IMR-90 (cell line): ENCODE measurements around the gene TM2D3. TPM values are rescaled to one million over a fixed set of nuclear protein-coding genes. Genes with fewer than 3 reads are reported as not detected.

Source experiments
- ATAC-seq: fragments of 200-7000 bp; cut with Tn5 transposase; 2 replicates; pipeline ENCODE4 v1.9.1; 2020; ENCODE audit warnings: low read depth, mild to moderate bottlenecking, moderate library complexity
- BruUV-seq: library from RNA; stranded (reverse); fragments of 400-500 nt; replicated peaks from 2 replicates; lab custom pipeline; 2021; lab: Mats Ljungman, UMichigan
- CTCF ChIA-PET: fragments of 300-600 bp; formaldehyde crosslinking; extraction: SDS; loops from one replicate; lab custom pipeline; 2021; ENCODE audit warnings: antibody characterized with exemption; lab: Yijun Ruan, JAX
- POLR2A ChIA-PET: fragments of 300-600 bp; sonication (Branson Sonifier 250); formaldehyde crosslinking; loops from one replicate; lab custom pipeline; 2022; ENCODE audit warnings: antibody characterized with exemption; ENCODE audit not compliant: unreplicated experiment; lab: Charles Lee
- DNase-seq: peaks from one replicate; pipeline ENCODE4 v3.0.0; 2013
- H2AFZ ChIP-seq: replicated peaks from 2 replicates; pipeline ENCODE3; 2013; ENCODE audit warnings: low read length, mild to moderate bottlenecking; ENCODE audit not compliant: poor library complexity
- H2AK5ac ChIP-seq: 2 replicates; pipeline ENCODE4 v1.6.1; 2013; ENCODE audit warnings: low read depth, low read length, inconsistent platforms
- H2AK9ac ChIP-seq: replicated peaks from 2 replicates; pipeline ENCODE3; 2013; ENCODE audit warnings: mild to moderate bottlenecking, low read depth, low read length, moderate library complexity; ENCODE audit not compliant: poor library complexity
- H2BK120ac ChIP-seq: 2 replicates; pipeline ENCODE4 v1.6.1; 2013; ENCODE audit warnings: low read depth, low read length, inconsistent platforms
- H2BK15ac ChIP-seq: 3 replicates; pipeline ENCODE4 v1.6.1; 2013; ENCODE audit warnings: low read depth, low read length, inconsistent platforms
- H2BK20ac ChIP-seq: 2 replicates; pipeline ENCODE4 v1.6.1; 2013; ENCODE audit warnings: low read depth, mild to moderate bottlenecking, inconsistent platforms, low read length, moderate library complexity
- H2BK5ac ChIP-seq: 2 replicates; pipeline ENCODE4 v1.6.1; 2013; ENCODE audit warnings: mild to moderate bottlenecking, low read depth, low read length, inconsistent platforms; ENCODE audit not compliant: poor library complexity, severe bottlenecking
- H3K14ac ChIP-seq: replicated peaks from 2 replicates; pipeline ENCODE4 v1.6.1; 2013; ENCODE audit warnings: low read depth, low read length, inconsistent platforms
- H3K18ac ChIP-seq: 2 replicates; pipeline ENCODE4 v1.6.1; 2013; ENCODE audit warnings: low read depth, low read length, control low read depth
- H3K23ac ChIP-seq: 2 replicates; pipeline ENCODE4 v1.6.1; 2013; ENCODE audit warnings: low read depth, low read length, inconsistent platforms
- H3K27ac ChIP-seq: 2 replicates; pipeline ENCODE4 v1.5.1; 2013; ENCODE audit warnings: mild to moderate bottlenecking, control low read depth, low read length; ENCODE audit not compliant: insufficient read depth
- H3K27me3 ChIP-seq: 2 replicates; pipeline ENCODE4 v1.6.1; 2013; ENCODE audit warnings: low read length; ENCODE audit not compliant: control insufficient read depth, insufficient read depth
- H3K36me3 ChIP-seq: 2 replicates; pipeline ENCODE4 v1.6.1; 2013; ENCODE audit warnings: low read length, mixed read lengths; ENCODE audit not compliant: control insufficient read depth, insufficient read depth
- H3K4ac ChIP-seq: 2 replicates; pipeline ENCODE4 v1.6.1; 2013; ENCODE audit warnings: low read depth, low read length, inconsistent platforms
- H3K4me1 ChIP-seq: 2 replicates; pipeline ENCODE4 v1.6.1; 2013; ENCODE audit warnings: low read length, mixed read lengths; ENCODE audit not compliant: control insufficient read depth, insufficient read depth
- H3K4me2 ChIP-seq: 2 replicates; pipeline ENCODE4 v1.6.1; 2013; ENCODE audit warnings: low read depth, mild to moderate bottlenecking, control low read depth, low read length, moderate library complexity
- H3K4me3 ChIP-seq: 2 replicates; pipeline ENCODE4 v1.5.1; 2013; ENCODE audit warnings: low read depth, mild to moderate bottlenecking, control low read depth, low read length, moderate library complexity; ENCODE audit not compliant: insufficient read depth
- H3K56ac ChIP-seq: 2 replicates; pipeline ENCODE4 v1.6.1; 2013; ENCODE audit warnings: low read length, inconsistent platforms; ENCODE audit not compliant: insufficient read depth; ENCODE audit errors: extremely low read depth
- H3K79me1 ChIP-seq, 2 experiments: 2 replicates each; pipeline ENCODE4 v1.6.1; 2013; ENCODE audit warnings: low read length in 2 of 2, inconsistent platforms in 1 of 2, low read depth in 1 of 2
- H3K9ac ChIP-seq: 2 replicates; pipeline ENCODE4 v1.6.1; 2013; ENCODE audit warnings: low read depth, low read length, control low read depth
- H3K9me1 ChIP-seq: 2 replicates; pipeline ENCODE4 v1.6.1; 2013; ENCODE audit warnings: low read length, inconsistent platforms; ENCODE audit not compliant: insufficient read depth
- H3K9me3 ChIP-seq: 2 replicates; pipeline ENCODE4 v1.6.1; 2013; ENCODE audit warnings: low read length; ENCODE audit not compliant: control insufficient read depth, insufficient read depth
- H4K20me1 ChIP-seq: 2 replicates; pipeline ENCODE4 v1.6.1; 2013; ENCODE audit warnings: low read length, inconsistent platforms; ENCODE audit not compliant: insufficient read depth
- H4K5ac ChIP-seq: 2 replicates; pipeline ENCODE4 v1.6.1; 2013; ENCODE audit warnings: mild to moderate bottlenecking, low read depth, low read length, control low read depth
- H4K8ac ChIP-seq, 2 experiments: 2 replicates each; pipeline ENCODE4 v1.6.1; 2013; ENCODE audit warnings: low read depth in 2 of 2, low read length in 2 of 2, control low read depth in 1 of 2, inconsistent platforms in 1 of 2
- H4K91ac ChIP-seq: 2 replicates; pipeline ENCODE4 v1.6.1; 2013; ENCODE audit warnings: low read depth, low read length, inconsistent platforms; ENCODE audit not compliant: insufficient read depth
- BHLHE40 ChIP-seq: fragments of 150-350 bp; IDR thresholded peaks from 2 replicates; pipeline ENCODE4 v1.6.1; 2016; ENCODE audit warnings: mild to moderate bottlenecking, low read depth, low read length
- CEBPB ChIP-seq: IDR thresholded peaks from 2 replicates; pipeline ENCODE4 v1.6.1; 2012; ENCODE audit warnings: low read depth, low read length, improper control_type of control experiment
- CHD1 ChIP-seq: IDR thresholded peaks from 2 replicates; pipeline ENCODE4 v1.6.1; 2012; ENCODE audit warnings: low read depth, low read length, improper control_type of control experiment
- FOS ChIP-seq: fragments of 150-350 bp; IDR thresholded peaks from 2 replicates; pipeline ENCODE4 v1.6.1; 2016; ENCODE audit warnings: low read depth, low read length
- MAFK ChIP-seq: IDR thresholded peaks from 2 replicates; pipeline ENCODE4 v1.6.1; 2012; ENCODE audit warnings: low read depth, low read length, improper control_type of control experiment
- MAZ ChIP-seq: IDR thresholded peaks from 2 replicates; pipeline ENCODE4 v1.6.1; 2012; ENCODE audit warnings: low read depth, mild to moderate bottlenecking, low read length, improper control_type of control experiment, moderate library complexity, borderline replicate concordance
- MXI1 ChIP-seq: IDR thresholded peaks from 2 replicates; pipeline ENCODE4 v1.6.1; 2012; ENCODE audit warnings: low read depth, mild to moderate bottlenecking, low read length, moderate library complexity, borderline replicate concordance
- POLR2A ChIP-seq: IDR thresholded peaks from 2 replicates; pipeline ENCODE4 v1.6.1; 2012; ENCODE audit warnings: mild to moderate bottlenecking, low read depth, low read length
- RAD21 ChIP-seq: IDR thresholded peaks from 2 replicates; pipeline ENCODE4 v1.6.1; 2012; ENCODE audit warnings: low read length, improper control_type of control experiment
- RCOR1 ChIP-seq: IDR thresholded peaks from 2 replicates; pipeline ENCODE4 v1.6.1; 2012; ENCODE audit warnings: mild to moderate bottlenecking, low read length, improper control_type of control experiment; ENCODE audit not compliant: insufficient replicate concordance
- RFX5 ChIP-seq: IDR thresholded peaks from 2 replicates; pipeline ENCODE4 v1.8.0; 2012; ENCODE audit warnings: low read depth, mild to moderate bottlenecking, low read length, moderate library complexity
- SMC3 ChIP-seq: fragments of 150-350 bp; IDR thresholded peaks from 2 replicates; pipeline ENCODE4 v1.6.1; 2016; ENCODE audit warnings: low read depth, mild to moderate bottlenecking, antibody characterized with exemption, low read length, moderate library complexity
- WGBS, 2 experiments: methylation state at CpG; one replicate each; pipeline versions ENCODE4 v1.1.5 to v1.1.7; 2013; ENCODE audit warnings: missing lambda C conversion rate in 2 of 2; ENCODE audit not compliant: insufficient read length in 1 of 2; ENCODE audit errors: extremely low coverage in 2 of 2; 5-methylcytosine and 5-hydroxymethylcytosine counted together
- dilution Hi-C: fragments of 300-500 bp; cut with HindIII; formaldehyde crosslinking; loops from one replicate; pipeline ENCODE4 v1.14.3; 2018; ENCODE audit warnings: low sequenced_read_pairs; ENCODE audit not compliant: unreplicated experiment
- in situ Hi-C: fragments of 300-500 bp; cut with MboI; formaldehyde crosslinking; loops from 3 replicates; pipeline ENCODE4 v1.14.3; 2019; ENCODE audit warnings: low sequenced_read_pairs, inconsistent platforms, mixed read lengths
- intact Hi-C: fragments of 100-400 bp; cut with micrococcal nuclease; formaldehyde crosslinking; loops from 2 replicates; pipeline ENCODE4 v1.10.0; 2022
- polyA plus RNA-seq, 3 experiments: library from polyadenylated mRNA; depleted of rRNA; stranded (reverse); fragments of >200 nt; gene quantifications; 2 replicates each; pipeline ENCODE4 v1.2.3, GENCODE V29; 2012; ENCODE audit warnings: low replicate concordance in 1 of 3
- total RNA-seq: library from RNA; depleted of rRNA; stranded (reverse); fragments of >200 nt; gene quantifications from 2 replicates; pipeline ENCODE4 v1.2.3, GENCODE V29; 2012
- TF ChIP-seq, protein P1 (sequence below): conservative IDR thresholded peaks from 2 replicates; pipeline ENCODE4 v1.5.1; 2012; ENCODE audit warnings: mild to moderate bottlenecking, low read depth, low read length, improper control_type of control experiment
- TF ChIP-seq, protein P2 (sequence below): fragments of 150-350 bp; IDR thresholded peaks from 2 replicates; pipeline ENCODE4 v1.6.1; 2017; ENCODE audit warnings: mild to moderate bottlenecking, antibody characterized with exemption, low read length, low read depth
- TF ChIP-seq, protein P3 (sequence below): fragments of 150-350 bp; IDR thresholded peaks from 2 replicates; pipeline ENCODE4 v1.6.1; 2016; ENCODE audit warnings: low read depth, mild to moderate bottlenecking, low read length, moderate library complexity, borderline replicate concordance

TM2D3 gene
- total and polyA plus RNA-seq, 2 of the 4 experiments (the other 2 are of a cell fraction) = 27.4 to 34.5 TPM

DNA sequence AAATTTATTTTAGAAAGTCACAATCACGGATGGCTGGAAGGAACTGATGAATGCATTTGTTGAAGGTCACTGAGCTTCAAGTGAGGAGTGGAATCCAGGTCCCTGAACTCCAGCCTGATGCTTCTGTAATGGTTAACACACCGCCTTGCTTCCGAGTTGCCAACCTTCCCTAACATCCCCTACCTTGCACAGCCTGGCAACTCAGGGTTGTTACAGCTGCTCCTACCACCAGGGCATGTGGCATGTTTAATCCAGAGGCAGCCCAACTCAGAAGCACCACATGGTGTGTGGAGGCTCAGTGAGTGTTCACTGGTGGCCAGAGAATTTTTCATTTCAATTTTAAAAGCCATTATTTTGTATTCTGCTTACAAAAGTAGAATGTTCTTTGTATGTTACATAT is 4.9 kb downstream of the TM2D3 start:
- BruUV-seq = no TSS peak
- no peak overlapping the region for H3K18ac ChIP-seq
- H3K4ac ChIP-seq = no peak overlapping the region
- no peak overlapping the region for H3K56ac ChIP-seq
- peak overlapping the region; percentile 80; the same call in 1 of the 2 replicates for H3K23ac ChIP-seq
- no peak for TF ChIP-seq CHD1
- TF ChIP-seq, protein P1, sequence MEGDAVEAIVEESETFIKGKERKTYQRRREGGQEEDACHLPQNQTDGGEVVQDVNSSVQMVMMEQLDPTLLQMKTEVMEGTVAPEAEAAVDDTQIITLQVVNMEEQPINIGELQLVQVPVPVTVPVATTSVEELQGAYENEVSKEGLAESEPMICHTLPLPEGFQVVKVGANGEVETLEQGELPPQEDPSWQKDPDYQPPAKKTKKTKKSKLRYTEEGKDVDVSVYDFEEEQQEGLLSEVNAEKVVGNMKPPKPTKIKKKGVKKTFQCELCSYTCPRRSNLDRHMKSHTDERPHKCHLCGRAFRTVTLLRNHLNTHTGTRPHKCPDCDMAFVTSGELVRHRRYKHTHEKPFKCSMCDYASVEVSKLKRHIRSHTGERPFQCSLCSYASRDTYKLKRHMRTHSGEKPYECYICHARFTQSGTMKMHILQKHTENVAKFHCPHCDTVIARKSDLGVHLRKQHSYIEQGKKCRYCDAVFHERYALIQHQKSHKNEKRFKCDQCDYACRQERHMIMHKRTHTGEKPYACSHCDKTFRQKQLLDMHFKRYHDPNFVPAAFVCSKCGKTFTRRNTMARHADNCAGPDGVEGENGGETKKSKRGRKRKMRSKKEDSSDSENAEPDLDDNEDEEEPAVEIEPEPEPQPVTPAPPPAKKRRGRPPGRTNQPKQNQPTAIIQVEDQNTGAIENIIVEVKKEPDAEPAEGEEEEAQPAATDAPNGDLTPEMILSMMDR = no peak
- TF ChIP-seq RCOR1 = no peak
- no peak for TF ChIP-seq RFX5
- TF ChIP-seq FOS = no peak
- no peak for TF ChIP-seq CEBPB
- TF ChIP-seq BHLHE40 = no peak
- TF ChIP-seq MAZ = no peak
- no peak for TF ChIP-seq MXI1
- no peak for TF ChIP-seq RAD21
- TF ChIP-seq POLR2A = no peak
- TF ChIP-seq, protein P2, sequence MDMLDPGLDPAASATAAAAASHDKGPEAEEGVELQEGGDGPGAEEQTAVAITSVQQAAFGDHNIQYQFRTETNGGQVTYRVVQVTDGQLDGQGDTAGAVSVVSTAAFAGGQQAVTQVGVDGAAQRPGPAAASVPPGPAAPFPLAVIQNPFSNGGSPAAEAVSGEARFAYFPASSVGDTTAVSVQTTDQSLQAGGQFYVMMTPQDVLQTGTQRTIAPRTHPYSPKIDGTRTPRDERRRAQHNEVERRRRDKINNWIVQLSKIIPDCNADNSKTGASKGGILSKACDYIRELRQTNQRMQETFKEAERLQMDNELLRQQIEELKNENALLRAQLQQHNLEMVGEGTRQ = no peak
- TF ChIP-seq MAFK = no peak
- TF ChIP-seq, protein P3, sequence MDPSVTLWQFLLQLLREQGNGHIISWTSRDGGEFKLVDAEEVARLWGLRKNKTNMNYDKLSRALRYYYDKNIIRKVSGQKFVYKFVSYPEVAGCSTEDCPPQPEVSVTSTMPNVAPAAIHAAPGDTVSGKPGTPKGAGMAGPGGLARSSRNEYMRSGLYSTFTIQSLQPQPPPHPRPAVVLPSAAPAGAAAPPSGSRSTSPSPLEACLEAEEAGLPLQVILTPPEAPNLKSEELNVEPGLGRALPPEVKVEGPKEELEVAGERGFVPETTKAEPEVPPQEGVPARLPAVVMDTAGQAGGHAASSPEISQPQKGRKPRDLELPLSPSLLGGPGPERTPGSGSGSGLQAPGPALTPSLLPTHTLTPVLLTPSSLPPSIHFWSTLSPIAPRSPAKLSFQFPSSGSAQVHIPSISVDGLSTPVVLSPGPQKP = no peak
- no peak for TF ChIP-seq SMC3
- H3K4me2 ChIP-seq = no peak overlapping the region
- no peak overlapping the region for H3K9ac ChIP-seq
- no peak overlapping the region for H2BK15ac ChIP-seq
- H3K9me1 ChIP-seq = no peaks in the 10 kb centered on the region
- H2BK5ac ChIP-seq = no peak overlapping the region
- dilution Hi-C loops = no loop called here
- no peak overlapping the region for H4K91ac ChIP-seq
- H4K5ac ChIP-seq = no peak overlapping the region
- no peak for DNase-seq
- H2BK120ac ChIP-seq = no peak overlapping the region
- H3K14ac ChIP-seq = no peak overlapping the region
- ChIA-PET CTCF (interaction anchor here (1.0 kb wide), 1 partner anchor 327 kb away, joined by 4 read pairs; no protein-coding TSS in a partner anchor), POLR2A (no interaction called here)
- H3K36me3 ChIP-seq = peaks cover 33% of the 10 kb centered on the region
- no peak overlapping the region for H2AFZ ChIP-seq
- no peak overlapping the region for H3K4me3 ChIP-seq
- H3K9me3 ChIP-seq = no peaks in the 10 kb centered on the region
- ATAC-seq = no peak
- H4K8ac ChIP-seq = no peak overlapping the region
- peaks cover 6% of the 10 kb centered on the region for H3K4me1 ChIP-seq
- no peaks in the 10 kb centered on the region for H3K27me3 ChIP-seq
- no CpG with 5 or more reads among the region's 3 CpGs for WGBS, 2 experiments
- no peak overlapping the region for H2AK9ac ChIP-seq
- no peak overlapping the region for H2AK5ac ChIP-seq
- intact Hi-C loops = loop anchor here (10.0 kb wide), 1 partner anchor 632 kb away; no protein-coding TSS in a partner anchor
- peaks cover 17 to 34% of the 10 kb centered on the region in 2 experiments for H3K79me1 ChIP-seq
- peaks cover 11% of the 10 kb centered on the region; the same call in 1 of the 2 replicates for H4K20me1 ChIP-seq
- in situ Hi-C loops = no loop called here
- H3K27ac ChIP-seq = no peak overlapping the region
- no peak overlapping the region for H2BK20ac ChIP-seq
